Endothelial cell (in vitro differentiated cells): ENCODE measurements around the gene OR5K2. TPM values are rescaled to one million over a fixed set of nuclear protein-coding genes. Genes with fewer than 3 reads are reported as not detected.

Source experiments
- DNase-seq: peaks from one replicate; pipeline ENCODE4 v3.0.0; 2021; ENCODE audit warnings: low spot score
- H3K27ac Mint-ChIP-seq: one replicate; pipeline ENCODE4 v1.8.0; 2021; ENCODE audit warnings: mixed read lengths, inconsistent platforms; ENCODE audit not compliant: unreplicated experiment
- H3K27me3 Mint-ChIP-seq: one replicate; pipeline ENCODE4 v1.8.0; 2021; ENCODE audit warnings: mild to moderate bottlenecking, moderate library complexity, mixed read lengths, inconsistent platforms; ENCODE audit not compliant: unreplicated experiment
- H3K36me3 Mint-ChIP-seq: one replicate; pipeline ENCODE4 v1.8.0; 2021; ENCODE audit warnings: mild to moderate bottlenecking, low read depth, mixed read lengths, inconsistent platforms; ENCODE audit not compliant: unreplicated experiment
- H3K4me1 Mint-ChIP-seq: one replicate; pipeline ENCODE4 v1.8.0; 2021; ENCODE audit warnings: mild to moderate bottlenecking, mixed read lengths, inconsistent platforms; ENCODE audit not compliant: unreplicated experiment
- H3K4me3 Mint-ChIP-seq: one replicate; pipeline ENCODE4 v1.8.0; 2021; ENCODE audit warnings: mild to moderate bottlenecking, mixed read lengths, inconsistent platforms; ENCODE audit not compliant: unreplicated experiment
- H3K9me3 Mint-ChIP-seq: one replicate; pipeline ENCODE4 v1.8.0; 2021; ENCODE audit warnings: mixed read lengths, inconsistent platforms; ENCODE audit not compliant: unreplicated experiment
- total RNA-seq: library from RNA; stranded (reverse); fragmentation: NEBNext Ultra II Directional; extraction: Animal tissue kit (Norgen Biotek cat#: 25700); gene quantifications from one replicate; pipeline ENCODE4 v1.2.1, GENCODE V29; 2021; ENCODE audit not compliant: unreplicated experiment
- TF ChIP-seq, protein P1 (sequence below): fragments of 200-600 bp; sonication (generic); IDR thresholded peaks from one replicate; pipeline ENCODE4 v1.5.0; 2021; ENCODE audit warnings: antibody characterized with exemption; ENCODE audit not compliant: unreplicated experiment

The OR5K2 gene
- total RNA-seq, 1 donor from 2014 or later: not detected

DNA sequence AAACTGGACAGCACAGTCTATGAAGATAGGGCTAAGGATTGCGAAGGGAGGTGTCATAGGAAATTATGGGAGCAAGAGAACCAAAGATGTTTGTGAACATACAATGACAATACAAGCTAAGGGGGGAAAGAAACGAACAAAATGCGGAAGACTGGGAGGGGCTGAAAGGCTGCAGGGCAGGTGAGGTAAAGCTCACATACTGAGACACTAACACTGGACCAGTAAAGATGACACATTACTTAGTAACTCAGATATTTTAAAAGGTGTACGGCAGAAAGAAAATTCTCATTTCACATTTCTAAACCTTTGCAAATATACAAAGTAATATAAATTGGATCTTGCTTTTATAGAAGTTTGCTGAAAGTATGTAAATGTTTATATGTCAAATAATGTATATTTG, 15.1 kb downstream of the OR5K2 start:
- TF ChIP-seq, protein P1, sequence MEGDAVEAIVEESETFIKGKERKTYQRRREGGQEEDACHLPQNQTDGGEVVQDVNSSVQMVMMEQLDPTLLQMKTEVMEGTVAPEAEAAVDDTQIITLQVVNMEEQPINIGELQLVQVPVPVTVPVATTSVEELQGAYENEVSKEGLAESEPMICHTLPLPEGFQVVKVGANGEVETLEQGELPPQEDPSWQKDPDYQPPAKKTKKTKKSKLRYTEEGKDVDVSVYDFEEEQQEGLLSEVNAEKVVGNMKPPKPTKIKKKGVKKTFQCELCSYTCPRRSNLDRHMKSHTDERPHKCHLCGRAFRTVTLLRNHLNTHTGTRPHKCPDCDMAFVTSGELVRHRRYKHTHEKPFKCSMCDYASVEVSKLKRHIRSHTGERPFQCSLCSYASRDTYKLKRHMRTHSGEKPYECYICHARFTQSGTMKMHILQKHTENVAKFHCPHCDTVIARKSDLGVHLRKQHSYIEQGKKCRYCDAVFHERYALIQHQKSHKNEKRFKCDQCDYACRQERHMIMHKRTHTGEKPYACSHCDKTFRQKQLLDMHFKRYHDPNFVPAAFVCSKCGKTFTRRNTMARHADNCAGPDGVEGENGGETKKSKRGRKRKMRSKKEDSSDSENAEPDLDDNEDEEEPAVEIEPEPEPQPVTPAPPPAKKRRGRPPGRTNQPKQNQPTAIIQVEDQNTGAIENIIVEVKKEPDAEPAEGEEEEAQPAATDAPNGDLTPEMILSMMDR: no peak
- no peak overlapping the region for H3K27ac Mint-ChIP-seq
- H3K9me3 Mint-ChIP-seq: no peaks in the 10 kb centered on the region
- no peaks in the 10 kb centered on the region for H3K4me1 Mint-ChIP-seq
- peaks cover 8% of the 10 kb centered on the region for H3K36me3 Mint-ChIP-seq
- H3K27me3 Mint-ChIP-seq: no peaks in the 10 kb centered on the region
- no peak overlapping the region for H3K4me3 Mint-ChIP-seq
- DNase-seq: no peak

DNA sequence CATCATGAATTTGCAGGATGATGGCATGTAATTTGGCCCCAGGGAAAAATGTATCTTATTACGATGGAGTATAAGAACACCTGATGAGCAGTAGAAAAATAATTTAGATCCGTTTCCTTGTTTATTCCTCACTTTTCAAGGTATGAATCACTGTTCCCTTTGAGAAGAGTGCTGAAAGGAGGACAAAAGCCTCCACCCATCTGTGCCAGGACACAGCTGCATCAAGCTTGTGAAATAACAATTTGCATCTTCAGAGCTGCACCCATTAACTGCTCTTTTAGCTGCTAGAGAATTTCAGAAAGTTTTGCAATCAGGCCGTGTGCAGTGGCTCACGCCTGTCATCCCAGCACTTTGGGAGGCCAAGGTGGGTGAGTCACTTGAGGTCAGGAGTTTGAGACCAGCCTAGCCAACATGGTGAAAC, 15.6 kb downstream of the OR5K2 start:
- H3K9me3 Mint-ChIP-seq: no peaks in the 10 kb centered on the region
- peaks cover 8% of the 10 kb centered on the region for H3K36me3 Mint-ChIP-seq
- no peaks in the 10 kb centered on the region for H3K4me1 Mint-ChIP-seq
- no peak overlapping the region for H3K27ac Mint-ChIP-seq
- DNase-seq: no peak
- TF ChIP-seq, protein P1: no peak
- no peaks in the 10 kb centered on the region for H3K27me3 Mint-ChIP-seq
- H3K4me3 Mint-ChIP-seq: no peak overlapping the region

DNA sequence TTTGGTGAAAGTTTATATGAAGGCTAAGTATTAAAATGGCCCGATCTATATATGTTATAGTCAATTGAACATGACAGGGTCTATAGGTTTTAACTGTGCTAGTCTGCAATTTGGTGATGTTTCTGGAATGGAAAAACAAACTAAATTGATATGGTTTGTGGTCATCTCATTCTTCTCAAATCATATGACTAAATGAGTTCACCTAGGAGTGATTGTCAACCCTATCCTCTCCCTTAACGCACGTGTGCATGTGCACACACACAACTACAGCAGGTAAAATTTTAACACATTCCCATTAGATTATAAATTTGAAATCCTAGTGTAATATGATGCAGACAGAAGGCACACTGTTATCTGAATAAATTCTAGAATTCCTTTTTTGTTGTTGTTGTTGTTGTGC, 16.3 kb downstream of the OR5K2 start:
- Mint-ChIP-seq H3K4me1 (no peaks in the 10 kb centered on the region), H3K27me3 (no peaks in the 10 kb centered on the region), H3K27ac (no peak overlapping the region), H3K36me3 (peaks cover 8% of the 10 kb centered on the region), H3K4me3 (no peak overlapping the region), H3K9me3 (no peaks in the 10 kb centered on the region)
- no peak for DNase-seq
- TF ChIP-seq, protein P1: no peak

DNA sequence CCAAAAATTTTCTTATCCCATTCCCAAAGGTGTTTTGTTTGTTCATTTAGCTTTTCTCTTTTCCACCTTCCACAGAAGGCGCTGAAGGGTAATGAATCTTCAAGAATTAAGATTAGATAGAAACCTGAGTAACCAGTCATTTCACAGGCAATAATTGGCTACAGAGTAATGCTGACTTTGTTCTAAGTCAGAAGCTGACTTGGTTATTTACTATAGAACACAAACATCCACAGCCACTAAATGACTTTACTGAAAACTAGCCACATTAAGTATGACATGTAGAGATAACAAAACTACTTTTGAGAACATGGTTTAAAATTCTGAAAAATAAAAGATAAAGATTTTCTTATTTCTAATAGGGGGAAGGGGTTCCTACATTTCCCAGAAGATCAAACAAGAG, 17.5 kb downstream of the OR5K2 start:
- DNase-seq: no peak
- Mint-ChIP-seq H3K27ac (no peak overlapping the region), H3K27me3 (no peaks in the 10 kb centered on the region), H3K4me3 (no peak overlapping the region), H3K4me1 (peaks cover 3% of the 10 kb centered on the region), H3K9me3 (no peaks in the 10 kb centered on the region), H3K36me3 (peaks cover 16% of the 10 kb centered on the region)
- TF ChIP-seq, protein P1: no peak

DNA sequence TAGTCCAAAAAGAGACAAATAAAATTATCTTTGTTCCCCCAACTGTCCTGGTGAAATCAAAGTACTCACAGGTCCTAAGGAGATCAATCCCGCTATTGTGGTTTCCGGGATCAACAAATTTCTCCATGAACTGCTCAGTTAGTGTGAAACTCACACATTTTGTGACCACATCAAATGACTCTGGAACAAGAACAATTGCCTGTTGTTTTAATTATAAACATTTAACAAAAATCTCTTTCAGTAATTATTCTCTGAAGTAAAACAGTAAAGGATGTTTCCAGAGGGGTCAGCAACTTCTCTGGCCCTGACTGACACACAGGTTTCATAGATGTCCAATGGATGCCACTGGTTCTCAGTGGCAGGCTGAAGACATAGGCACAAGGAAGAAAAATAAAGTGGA, 21.3 kb downstream of the OR5K2 start:
- Mint-ChIP-seq H3K4me3 (no peak overlapping the region), H3K4me1 (peaks cover 10% of the 10 kb centered on the region), H3K9me3 (no peaks in the 10 kb centered on the region), H3K27ac (no peak overlapping the region), H3K27me3 (peaks cover 4% of the 10 kb centered on the region), H3K36me3 (peaks cover 25% of the 10 kb centered on the region)
- DNase-seq: no peak
- TF ChIP-seq, protein P1: no peak
